NK-92 treated with Interleukin-12 subunit alpha and Interleukin-12 subunit beta, amount 100 ng/mL, for 24 hours (cell line): ENCODE measurements around the gene PYCARD.
"Not testable (repeated sequence)": the region's sequence is repeated elsewhere in the genome, so short reads cannot be mapped to it uniquely, and the experiment has no call there.

ENCODE experiments used
- DNase-seq: peaks from one replicate; lab custom pipeline; 2025; lab: John Stamatoyannopoulos, UW

Gene PYCARD

DNA sequence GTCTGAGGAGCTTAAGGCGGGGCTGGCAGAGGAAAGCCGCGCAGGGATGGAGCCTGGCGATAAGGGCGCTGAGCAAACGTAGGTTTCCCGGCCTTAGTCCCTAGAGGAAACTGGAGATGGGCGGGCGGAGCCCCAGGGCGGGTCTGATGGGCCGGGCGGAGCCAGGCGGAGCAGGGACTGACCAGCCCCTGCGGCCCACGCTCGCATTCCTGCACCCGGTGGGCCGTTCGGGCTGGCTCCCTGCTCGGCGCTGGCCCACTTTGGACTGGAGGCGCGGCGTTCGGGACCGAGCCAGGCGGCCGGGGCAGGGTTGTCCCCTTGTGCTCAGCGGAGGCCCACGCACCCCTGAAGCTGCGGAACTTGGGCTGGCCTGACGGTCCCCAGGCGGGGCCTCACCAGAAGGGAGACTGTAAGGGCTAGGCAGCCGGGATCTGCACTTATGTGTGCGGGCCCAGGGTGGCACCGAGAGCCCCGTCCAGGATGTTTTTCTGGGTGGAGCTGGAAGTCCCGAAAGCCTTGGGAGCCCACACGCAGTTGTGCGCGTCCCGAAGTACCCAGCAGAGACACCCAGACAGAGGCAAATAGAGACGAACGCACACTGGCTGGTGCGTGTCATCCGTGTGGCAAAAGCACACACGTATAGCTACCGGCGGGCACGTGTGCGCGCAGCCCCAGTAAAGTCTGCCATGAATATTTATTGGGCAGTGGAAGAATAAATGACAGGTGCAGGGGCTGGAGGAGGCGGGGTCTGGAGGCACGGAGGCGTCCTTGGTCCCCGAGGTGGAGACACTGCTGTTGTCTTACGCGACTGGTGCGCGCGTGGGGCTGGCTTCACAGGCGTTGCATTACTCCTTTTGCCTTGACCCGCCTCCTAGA is 13.0 kb upstream of the PYCARD start:
- no peak for DNase-seq

DNA sequence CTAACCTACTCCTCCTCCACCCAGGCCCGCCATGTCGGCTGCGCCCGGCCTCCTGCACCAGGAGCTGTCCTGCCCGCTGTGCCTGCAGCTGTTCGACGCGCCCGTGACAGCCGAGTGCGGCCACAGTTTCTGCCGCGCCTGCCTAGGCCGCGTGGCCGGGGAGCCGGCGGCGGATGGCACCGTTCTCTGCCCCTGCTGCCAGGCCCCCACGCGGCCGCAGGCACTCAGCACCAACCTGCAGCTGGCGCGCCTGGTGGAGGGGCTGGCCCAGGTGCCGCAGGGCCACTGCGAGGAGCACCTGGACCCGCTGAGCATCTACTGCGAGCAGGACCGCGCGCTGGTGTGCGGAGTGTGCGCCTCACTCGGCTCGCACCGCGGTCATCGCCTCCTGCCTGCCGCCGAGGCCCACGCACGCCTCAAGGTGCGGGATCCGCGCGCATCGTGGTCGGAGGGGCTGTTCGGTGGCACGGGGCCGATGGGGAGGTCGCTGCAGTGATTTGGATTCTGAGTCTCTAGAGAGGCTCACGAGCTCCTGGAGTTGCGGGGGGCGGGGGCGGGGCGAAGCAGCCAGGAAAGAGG is 12.2 kb upstream of the PYCARD start:
- no peak for DNase-seq

DNA sequence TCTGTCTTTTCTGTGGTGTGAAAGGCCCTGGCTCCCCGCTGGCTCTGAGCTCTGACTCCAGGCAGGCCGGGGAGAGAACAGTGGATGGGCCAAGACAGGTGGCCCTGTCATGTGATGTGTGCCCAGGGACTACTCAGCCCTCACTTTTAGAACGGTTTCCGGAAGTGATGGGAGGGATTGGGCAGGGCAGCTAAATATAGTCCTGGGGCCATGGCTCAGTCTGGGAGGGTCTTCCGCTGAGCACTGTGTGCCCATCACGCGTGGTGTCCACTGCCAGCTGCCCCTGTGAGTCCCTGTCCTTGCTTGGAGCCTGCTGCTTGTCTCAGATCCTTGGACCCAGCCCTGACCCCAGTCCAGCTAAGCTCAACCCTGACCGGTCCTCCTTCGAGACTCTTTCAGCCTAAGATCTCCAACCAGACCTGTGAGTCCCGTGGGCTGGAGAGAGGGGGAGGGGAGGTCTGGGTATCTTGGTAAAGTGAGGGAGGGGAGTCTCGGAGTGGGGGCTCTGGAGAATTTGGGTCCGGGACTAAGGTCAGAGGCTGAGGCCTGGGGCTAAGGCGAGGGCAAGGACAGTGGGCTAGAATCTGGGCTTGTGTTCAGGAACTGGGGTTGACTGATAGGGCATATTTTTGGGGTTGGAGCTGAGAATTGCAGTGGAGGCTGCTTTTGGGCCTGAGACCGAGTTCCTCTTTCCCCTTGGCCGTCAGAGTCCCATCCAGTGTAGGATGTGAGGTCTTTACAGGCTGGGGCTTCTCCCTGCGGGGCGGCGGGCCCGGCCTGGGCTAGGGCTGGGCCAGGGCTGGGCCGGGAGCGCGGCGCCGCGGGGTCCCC is 11.5 kb upstream of the PYCARD start, which contains the start of gene TRIM72:
Gene TRIM72, plus strand, starts transcription at position 243 of the 831 bp plus-strand sequence. CDS start 620 bp downstream, outside the sequence.
- no peak for DNase-seq

DNA sequence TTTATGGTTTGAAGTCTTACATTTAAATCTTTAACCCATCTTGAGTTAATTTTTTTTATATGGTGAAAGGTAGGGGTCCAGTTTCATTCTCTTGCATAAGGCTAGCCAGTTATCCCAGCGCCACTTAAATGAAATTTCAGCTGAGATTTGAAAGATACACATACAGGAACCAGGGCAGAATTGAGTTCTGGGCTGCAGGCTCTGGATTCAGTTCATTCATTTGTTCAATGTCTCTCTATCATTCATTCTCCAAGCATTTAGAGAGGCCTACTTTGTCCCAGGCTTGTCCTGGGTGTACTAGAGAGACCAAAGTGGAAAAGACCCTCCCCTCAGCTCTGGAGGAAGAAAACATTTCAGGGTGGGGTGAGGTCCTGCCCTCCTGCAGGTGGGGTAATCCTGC is 10.8 kb upstream of the PYCARD start:
- no peak for DNase-seq

DNA sequence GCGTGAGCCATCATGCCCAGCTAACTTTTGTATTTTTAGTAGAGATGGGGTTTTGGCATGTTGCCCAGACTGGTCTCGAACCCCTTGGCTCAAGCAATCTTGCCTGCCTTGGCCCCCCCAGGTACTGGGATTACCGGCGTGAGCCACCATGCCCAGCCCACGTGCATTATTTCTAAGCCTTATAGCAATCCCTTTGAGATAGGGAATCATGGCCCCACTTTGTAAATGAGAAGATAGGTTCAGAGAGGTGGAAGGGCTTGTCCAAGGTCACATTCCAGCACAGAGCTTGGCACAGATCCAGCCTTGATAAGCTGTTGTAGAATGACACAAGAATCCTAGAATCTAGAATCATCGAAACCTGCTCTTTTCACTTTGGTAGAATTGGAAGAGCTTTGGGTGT is 4.2 kb upstream of the PYCARD start:
- DNase-seq, result no peak

DNA sequence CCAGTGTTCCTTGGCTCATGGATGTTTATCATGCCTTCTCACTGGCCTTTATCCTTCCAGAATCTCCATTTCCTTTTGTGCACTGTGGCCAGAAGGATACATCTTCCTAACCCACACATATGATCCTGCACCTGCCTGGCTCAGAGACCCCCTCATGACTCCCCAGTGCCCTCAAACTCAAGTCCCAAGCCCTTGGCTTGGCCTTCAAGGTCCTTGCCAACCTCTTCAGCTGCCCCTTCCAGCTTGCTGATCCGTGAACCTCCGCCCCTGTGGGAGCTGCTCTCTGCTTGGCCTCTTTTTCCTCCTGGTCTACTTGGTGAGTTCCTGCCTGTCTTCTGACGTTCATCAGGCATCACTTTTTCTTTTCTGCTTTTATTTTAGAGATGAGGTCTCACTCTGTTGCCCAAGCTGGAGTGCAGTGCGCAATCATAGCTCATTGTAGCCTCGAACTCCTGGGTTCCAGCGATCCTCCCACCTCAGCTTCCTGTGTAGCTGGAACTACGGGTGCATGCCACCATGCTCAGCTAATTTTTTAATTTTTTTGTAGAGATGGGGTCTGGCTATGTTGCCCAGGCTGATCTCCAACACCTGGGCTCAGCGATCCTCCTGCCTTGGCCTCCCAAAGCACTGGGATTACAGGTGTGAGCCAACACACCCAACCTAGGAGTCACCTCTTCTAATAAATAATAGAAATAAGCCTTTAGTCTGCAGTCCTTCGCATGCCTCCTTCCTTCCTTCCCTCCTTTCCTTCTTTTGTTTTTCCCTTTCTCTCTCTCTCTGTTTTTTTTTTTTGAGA is 2.5 kb upstream of the PYCARD start:
- DNase-seq, result no peak

DNA sequence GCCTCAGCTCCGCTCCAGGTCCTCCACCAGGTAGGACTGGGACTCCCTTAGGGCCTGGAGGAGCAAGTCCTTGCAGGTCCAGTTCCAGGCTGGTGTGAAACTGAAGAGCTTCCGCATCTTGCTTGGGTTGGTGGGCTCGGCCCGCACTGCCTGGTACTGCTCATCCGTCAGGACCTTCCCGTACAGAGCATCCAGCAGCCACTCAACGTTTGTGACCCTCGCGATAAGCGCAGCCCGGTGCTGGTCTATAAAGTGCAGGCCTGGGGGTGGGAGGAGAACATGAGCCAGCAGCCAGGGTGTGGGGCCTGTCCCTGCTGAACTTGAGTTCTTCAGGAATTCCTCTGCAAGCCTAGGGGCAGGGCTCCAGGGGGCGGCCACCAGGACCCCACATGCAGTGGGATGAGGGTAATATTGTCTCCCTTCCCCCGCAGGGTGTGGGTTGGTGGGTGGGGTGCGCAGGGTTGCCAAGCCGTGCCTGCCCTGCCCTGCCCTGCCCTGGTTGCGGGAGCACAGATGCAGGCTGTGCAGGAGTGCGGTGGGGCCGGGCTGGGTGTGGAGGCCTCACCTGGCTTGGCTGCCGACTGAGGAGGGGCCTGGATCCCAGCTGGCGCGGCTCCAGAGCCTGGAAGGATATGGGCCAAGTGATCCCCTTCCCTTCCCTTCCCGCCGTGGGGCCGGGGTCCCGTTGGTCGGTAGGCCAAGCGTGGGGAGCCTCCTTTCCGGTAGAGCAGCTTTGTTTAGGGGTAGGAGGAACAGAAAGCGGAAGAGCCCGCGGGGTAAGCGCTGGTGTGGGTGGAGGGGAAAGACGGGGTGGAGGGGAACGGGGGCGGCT is 762 bp downstream of the PYCARD start:
- no peak for DNase-seq

DNA sequence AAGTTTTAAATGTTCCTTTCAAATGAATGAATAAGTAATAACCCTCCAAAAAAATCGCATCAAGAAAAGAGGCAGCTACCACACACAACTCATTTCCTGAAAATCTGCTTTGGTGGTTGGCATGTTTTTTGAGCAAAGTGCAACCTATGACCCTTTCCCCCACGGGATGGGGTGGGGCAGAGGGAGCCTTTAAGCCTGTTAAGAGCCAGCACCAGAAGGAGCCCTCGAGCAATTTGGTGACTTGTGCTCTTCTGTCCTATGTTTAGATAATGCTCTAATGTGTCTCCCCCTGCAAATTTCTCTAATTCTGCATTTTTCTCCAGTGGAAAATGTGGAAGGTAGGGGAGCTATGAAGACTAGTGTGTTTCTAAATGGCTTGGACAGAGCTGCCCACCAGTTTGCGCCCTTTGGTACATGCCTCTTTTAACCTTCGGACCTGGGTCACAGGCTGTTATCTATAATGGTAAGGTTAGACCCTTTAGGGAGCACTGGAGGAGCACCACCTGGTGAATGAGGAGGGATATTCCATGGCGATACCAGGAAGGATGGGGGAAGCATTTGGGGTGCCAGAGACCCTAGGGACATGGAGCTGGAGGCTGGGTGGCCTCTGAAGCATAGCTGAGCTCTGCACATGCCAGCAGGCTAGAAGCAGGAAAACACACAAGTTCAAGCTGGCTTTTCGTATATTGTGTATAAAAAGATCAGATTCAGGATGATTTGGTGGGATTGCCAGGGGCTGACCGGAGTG is 1.6 kb downstream of the PYCARD start:
- DNase-seq, result no peak

DNA sequence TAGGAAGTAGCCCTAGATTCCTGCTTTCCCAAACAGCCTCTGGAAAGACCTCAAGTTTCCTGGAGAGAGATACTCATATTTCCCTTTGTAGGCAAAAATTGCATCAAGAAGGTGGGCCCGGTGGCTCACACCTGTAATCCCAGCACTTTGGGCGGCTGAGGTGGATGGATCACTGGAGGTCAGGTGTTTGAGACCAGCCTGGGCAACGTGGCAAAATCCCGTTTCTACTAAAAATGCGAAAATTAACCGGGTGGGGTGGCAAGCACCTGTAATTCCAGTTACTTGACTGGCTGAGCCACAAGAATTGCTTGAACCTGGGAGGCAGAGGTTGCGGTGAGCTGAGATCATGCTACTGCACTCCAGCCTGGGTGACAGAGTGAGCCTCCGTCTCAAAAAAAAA is 2.4 kb downstream of the PYCARD start:
- not testable (repeated sequence) for DNase-seq

DNA sequence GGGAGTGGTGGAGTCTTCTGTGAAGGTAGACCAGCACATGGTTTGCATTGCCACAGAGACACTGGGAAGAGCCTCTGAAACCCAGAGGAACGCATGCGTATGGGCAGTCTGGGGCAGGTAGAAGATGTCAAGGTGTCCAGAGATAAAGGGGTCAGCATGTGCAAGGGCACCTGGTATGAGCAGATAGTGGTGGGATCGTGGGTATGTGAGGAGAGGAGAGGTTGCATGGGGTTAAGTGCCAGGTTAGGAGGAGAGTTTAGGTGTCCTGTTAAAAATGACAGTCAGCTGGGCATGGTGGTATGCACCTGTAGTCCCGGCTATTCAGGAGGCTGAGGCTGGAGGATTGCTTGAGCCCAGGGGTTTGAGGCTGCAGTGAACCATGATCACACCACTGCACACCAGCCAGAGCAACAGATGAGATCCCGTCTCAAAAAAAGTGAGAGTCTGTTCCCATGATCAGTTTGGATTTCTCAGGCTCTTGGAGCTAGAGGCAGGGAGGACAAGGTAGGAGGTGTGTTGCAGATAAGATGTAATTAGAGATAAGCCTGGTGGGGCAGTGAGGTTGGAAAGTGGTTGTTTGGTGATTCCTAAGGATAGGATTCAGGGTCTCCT is 3.0 kb downstream of the PYCARD start:
- DNase-seq, result no peak

DNA sequence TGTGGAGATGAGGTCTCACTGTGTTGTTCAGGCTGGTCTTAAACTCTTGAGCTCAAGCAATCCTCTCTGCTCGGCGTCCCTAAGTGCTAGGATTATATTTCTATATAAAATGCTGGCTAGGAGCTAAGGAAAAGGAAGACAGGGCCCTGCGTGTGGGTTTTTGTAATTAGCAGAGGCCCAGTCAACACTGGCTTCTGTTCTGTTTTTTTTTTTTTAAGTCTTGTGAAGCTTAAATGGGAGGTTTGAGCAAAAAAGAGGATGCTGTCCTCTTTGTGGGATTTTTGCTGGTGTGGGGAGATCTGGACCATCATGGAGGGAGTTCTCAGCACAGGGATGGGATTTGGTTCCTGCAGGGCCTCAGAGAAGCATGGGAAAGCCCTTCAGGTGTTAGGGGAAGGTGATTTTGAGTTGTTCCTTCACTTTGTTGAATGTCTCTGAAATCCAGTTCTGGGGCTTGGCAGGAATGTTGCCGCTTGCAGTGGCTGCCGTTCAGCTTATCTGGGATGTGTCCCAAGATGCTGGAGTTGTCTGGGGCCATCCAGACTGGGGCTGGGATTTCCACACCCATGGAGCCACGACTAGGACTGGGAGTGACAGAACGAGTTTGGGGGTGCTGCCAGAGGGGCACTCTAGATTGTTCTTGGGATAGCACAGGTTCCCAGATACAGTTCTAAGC is 4.2 kb downstream of the PYCARD start:
- DNase-seq, result no peak

DNA sequence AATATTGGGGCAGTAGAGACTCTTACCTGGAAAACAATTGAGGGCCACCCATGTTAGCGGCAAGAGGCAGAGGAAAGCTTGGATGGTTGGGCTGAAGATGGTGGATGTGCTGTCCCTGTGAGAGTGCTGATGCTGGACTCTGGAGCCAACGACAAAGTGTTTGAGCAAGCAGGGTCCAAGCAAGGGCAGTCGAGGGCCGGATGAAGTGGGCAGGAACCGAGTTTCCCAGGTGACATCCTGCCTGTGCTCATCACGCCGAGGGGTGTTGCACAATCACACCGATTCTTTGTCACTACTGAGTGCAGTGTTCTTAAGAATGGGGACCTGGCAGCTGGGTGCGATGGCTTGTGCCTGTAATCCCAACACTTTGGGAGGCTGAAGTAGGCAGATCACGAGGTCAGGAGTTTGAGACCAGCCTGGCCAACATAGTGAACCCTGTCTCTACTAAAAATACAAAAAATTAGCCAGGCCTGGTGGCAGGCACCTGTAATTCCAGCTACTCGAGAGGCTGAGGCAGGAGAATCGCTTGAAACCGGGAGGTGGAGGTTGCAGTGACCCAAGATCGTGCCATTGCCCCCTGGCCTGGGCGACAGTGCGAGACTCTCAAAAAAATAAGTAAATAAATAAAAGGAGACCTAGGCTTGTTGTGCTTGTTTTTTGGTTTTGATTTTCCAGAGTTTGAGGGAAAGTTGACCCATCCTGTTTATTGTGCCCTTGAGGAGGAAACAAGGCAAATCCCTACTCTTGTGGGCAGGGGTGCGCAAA is 6.1 kb downstream of the PYCARD start:
- no peak for DNase-seq

DNA sequence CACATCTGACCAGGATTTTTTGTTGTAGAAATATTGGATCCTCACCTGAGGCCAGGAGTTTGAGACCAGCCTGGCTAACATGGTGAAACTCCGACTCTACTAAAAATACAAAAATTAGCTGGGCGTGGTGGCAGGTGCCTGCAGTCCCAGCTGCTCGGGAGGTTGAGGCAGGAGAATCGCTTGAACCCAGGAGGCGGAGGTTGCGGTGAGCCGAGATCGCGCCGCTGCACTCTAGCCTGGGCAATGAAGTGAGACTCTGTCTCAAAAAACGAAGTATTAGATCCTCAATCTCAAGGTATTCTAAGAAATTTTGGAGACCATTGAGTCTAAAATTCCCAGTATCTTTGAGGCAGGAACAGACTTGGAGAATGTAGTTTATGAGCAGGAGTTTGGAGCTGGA is 6.7 kb downstream of the PYCARD start:
- DNase-seq, result not testable (repeated sequence)

DNA sequence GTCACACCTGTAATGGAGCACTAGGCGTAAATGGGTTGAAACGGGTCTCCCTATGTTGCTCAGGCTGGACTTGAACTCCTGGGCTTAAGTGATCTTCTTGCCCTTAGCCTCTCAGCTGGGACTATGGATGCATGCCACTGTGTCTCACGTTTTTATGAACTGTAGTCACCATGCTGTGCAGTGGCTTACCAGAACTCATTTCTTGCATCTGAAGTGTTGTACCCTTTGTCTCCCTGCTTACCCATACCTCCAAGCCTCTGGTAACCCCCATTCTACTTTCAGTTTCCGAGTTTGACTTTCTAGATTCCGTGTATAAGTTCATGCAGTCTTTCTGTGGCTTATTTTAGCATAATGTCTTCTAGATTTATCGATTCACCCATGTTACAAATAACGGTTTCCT is 7.7 kb downstream of the PYCARD start:
- no peak for DNase-seq

DNA sequence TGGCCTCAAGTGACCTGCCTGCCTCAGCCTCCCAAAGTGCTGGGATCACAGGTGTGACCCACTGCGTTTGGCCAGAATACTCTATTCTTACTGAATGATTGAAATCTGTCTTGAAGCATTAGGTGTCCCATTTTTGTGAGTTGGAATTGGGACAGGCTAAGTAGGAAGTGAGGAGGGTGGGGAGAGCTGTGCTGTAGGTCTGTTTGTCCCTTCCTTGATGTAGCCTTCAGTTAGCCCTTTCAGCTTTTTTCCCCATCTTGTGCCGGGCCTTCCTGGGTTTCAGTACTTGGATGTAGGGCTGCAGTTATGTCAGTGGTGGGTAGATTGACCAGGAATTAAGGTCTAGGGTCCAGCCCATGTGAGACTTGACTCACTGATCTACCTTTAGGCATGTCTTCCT is 8.7 kb downstream of the PYCARD start:
- no peak for DNase-seq

DNA sequence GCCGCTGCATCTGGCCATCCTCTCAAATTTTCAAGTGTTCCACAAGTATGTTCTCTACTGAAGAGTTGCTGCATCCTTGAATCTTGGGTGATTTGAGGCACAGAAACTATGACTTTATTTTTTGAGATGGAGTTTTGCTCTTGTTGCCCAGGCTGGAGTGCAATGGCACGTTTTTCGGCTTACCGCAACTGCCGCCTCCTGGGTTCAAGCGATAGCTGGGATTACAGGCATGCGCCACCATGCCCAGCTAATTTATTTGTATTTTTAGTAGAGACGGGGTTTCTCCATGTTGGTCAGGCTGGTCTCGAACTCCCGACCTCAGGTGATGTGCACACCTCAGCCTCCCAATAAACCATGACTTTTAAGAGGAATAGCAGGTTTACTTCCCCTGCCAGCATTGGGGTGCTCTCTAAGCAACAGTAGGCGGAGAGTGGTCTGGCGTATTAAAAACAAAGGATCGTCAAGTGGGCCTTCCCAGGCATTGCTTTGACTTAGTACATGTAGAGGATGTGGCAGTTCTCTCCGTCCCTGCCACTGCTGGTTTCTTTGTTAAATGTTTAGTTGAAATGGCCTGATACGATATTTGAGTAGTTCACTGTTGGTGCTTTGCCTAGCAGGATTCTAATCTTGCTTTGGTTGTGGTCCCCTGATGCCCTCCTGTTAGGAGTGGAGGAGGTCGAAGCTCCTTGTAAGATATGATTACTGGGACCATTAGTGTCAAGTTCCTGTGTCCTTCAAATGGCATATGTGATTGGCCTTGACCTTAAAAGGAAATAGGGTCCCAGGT is 9.5 kb downstream of the PYCARD start:
- no peak for DNase-seq

DNA sequence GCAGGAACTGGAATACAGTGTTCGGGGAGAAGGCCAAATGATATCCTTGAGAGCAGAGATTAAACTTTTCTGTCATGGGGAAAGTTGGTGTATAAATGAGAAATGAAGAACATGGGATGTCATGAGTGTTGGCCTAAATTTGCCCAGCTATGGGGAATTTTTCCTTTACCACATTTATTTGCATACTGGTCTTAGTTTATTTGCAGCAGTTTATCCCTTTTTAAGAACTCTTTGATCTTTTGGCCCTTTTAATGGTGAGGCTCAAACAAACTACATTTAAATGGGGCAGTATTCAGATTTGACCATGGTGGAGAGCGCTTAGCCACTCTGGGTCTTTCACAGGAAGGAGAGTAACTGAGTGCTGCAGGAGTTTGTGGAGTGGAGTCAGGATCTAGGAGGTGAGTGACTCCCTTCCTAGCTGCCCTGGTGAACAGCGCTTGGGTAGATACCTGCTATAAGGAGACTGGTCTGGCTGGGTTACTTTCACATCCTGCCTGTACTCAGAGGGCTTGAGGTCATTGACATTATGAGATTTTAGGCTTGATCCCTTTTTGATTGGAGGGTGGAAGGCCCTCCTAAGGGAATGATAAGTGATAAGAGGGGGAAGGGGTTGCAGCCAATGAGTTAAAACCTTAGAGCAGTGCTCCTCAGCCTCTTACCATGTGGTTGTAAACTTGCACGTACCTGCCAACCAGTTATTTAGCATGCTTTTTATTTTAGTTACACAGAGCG is 10.7 kb downstream of the PYCARD start:
- DNase-seq, result no peak
